ENCODE results near the gene TTC7B.

TTC7B gene

GRCh38 chr14:90731487-90731886 lies 84.7 kb downstream of the TTC7B start:
- no peak for DNase-seq (ENCODE audit: low read depth)

GRCh38 chr14:90730206-90730766 lies 85.9 kb downstream of the TTC7B start:
- DNase-seq (ENCODE audit: low read depth): no peak

More at GRCh38 chr14:90731487-90731886, 84.7 kb downstream of the TTC7B start:
- in situ Hi-C loops (cut with HindIII; ENCODE audit: low sequenced_read_pairs): no loop called here
- no peak for TF ChIP-seq CTCF (IDR thresholded peaks at IDR 0.05; ENCODE audit: low read depth, low read length, missing control alignments)
- no peak overlapping the region for H3K4me3 ChIP-seq (ENCODE audit: low read depth, low read length)

GRCh38 chr14:90728951-90729350 lies 87.3 kb downstream of the TTC7B start:
- in situ Hi-C loops (cut with HindIII; ENCODE audit: low sequenced_read_pairs): no loop called here
- DNase-seq (ENCODE audit: low read depth): no peak
- no peak for TF ChIP-seq CTCF (IDR thresholded peaks at IDR 0.05; ENCODE audit: low read depth, low read length, missing control alignments)
- H3K4me3 ChIP-seq (ENCODE audit: low read depth, low read length): no peak overlapping the region

More at GRCh38 chr14:90730206-90730766, 85.9 kb downstream of the TTC7B start:
- no peak for TF ChIP-seq CTCF (IDR thresholded peaks at IDR 0.05; ENCODE audit: low read depth, low read length, missing control alignments)
- in situ Hi-C loops (cut with HindIII; ENCODE audit: low sequenced_read_pairs): no loop called here
- no peak overlapping the region for H3K4me3 ChIP-seq (ENCODE audit: low read depth, low read length)

- TF ChIP-seq CTCF (IDR thresholded peaks at IDR 0.05; ENCODE audit: low read depth, low read length, missing control alignments): no peak
- H3K4me3 ChIP-seq (ENCODE audit: low read depth, low read length): no peak overlapping the region
- in situ Hi-C loops (cut with HindIII; ENCODE audit: low sequenced_read_pairs): no loop called here
- no peak for DNase-seq (ENCODE audit: low read depth)
Observed at GRCh38 chr14:90727082-90727481, 89.1 kb downstream of the TTC7B start.

GRCh38 chr14:90726656-90727055 lies 89.6 kb downstream of the TTC7B start:
- peak; percentile 68 for DNase-seq (ENCODE audit: low read depth)
- TF ChIP-seq CTCF (IDR thresholded peaks at IDR 0.05; ENCODE audit: low read depth, low read length, missing control alignments): peak; percentile 50
- H3K4me3 ChIP-seq (ENCODE audit: low read depth, low read length): no peak overlapping the region
- in situ Hi-C loops (cut with HindIII; ENCODE audit: low sequenced_read_pairs): no loop called here

GRCh38 chr14:90724866-90725265 lies 91.4 kb downstream of the TTC7B start:
- no peak overlapping the region for H3K4me3 ChIP-seq (ENCODE audit: low read depth, low read length)
- in situ Hi-C loops (cut with HindIII; ENCODE audit: low sequenced_read_pairs): no loop called here
- no peak for DNase-seq (ENCODE audit: low read depth)
- no peak for TF ChIP-seq CTCF (IDR thresholded peaks at IDR 0.05; ENCODE audit: low read depth, low read length, missing control alignments)
